ENCODE data around the gene ITGBL1.

ITGBL1 gene

DNA sequence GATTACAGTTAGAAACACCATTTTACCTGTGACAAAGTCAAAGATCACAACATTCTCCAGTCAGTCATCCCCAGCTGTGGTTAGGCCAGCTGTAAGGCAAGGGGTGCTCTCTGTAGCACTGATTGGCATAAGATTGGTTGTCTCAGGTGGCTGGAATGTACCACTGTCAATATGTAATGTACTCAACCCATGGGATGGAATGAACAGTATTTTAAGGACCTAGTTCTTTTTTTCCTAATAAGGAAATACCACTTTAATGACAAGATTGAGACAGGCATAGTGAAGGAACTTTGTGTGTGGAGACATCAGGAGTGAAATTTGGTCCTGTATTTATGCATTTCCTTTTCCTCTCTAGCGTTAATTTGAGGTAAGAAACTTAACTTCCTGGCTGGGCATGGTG lies 310.7 kb downstream of the ITGBL1 start:
- Histone ChIP-seq H2AFZ (ENCODE audit: low read depth, low read length, severe bottlenecking) (no peak overlapping the region), H4K20me1 (ENCODE audit: low read depth, low read length) (no peaks in the 10 kb centered on the region), H3K9me2 (replicated peaks; ENCODE audit: insufficient read depth, low read length) (no peaks in the 10 kb centered on the region), H3K27me3 (ENCODE audit: low read length) (no peaks in the 10 kb centered on the region), H3K4me3 (ENCODE audit: insufficient read depth, low read length, poor library complexity, severe bottlenecking) (no peak overlapping the region), H3K9ac (ENCODE audit: low read length) (no peak overlapping the region), H3K9me3 (ENCODE audit: insufficient read depth, low read length) (no peaks in the 10 kb centered on the region), H3F3A (ENCODE audit: insufficient read depth) (no peaks in the 10 kb centered on the region), H3K4me2 (ENCODE audit: low read depth, low read length, poor library complexity, severe bottlenecking) (no peak overlapping the region), H3K36me3 (ENCODE audit: low read length) (no peaks in the 10 kb centered on the region), H3K79me2 (ENCODE audit: insufficient read depth, low read length) (no peaks in the 10 kb centered on the region), H3K27ac (ENCODE audit: low read depth, low read length) (no peak overlapping the region)
- TF ChIP-seq, protein P1, sequence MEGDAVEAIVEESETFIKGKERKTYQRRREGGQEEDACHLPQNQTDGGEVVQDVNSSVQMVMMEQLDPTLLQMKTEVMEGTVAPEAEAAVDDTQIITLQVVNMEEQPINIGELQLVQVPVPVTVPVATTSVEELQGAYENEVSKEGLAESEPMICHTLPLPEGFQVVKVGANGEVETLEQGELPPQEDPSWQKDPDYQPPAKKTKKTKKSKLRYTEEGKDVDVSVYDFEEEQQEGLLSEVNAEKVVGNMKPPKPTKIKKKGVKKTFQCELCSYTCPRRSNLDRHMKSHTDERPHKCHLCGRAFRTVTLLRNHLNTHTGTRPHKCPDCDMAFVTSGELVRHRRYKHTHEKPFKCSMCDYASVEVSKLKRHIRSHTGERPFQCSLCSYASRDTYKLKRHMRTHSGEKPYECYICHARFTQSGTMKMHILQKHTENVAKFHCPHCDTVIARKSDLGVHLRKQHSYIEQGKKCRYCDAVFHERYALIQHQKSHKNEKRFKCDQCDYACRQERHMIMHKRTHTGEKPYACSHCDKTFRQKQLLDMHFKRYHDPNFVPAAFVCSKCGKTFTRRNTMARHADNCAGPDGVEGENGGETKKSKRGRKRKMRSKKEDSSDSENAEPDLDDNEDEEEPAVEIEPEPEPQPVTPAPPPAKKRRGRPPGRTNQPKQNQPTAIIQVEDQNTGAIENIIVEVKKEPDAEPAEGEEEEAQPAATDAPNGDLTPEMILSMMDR (IDR thresholded peaks at IDR 0.05; ENCODE audit: insufficient read depth, low read length, poor library complexity, severe bottlenecking): no peak
- TF ChIP-seq EZH2phosphoT487 (conservative IDR thresholded peaks at IDR 0.05; ENCODE audit: low read length): no peak
